ENCODE measurements around the gene CYP2S1.

GRCh38 chr19:41217741-41218140, 24.7 kb downstream of the CYP2S1 start:
- no peak for TF ChIP-seq CTCF (IDR thresholded peaks at IDR 0.05)
- TF ChIP-seq POLR2A (IDR thresholded peaks at IDR 0.05), result no peak

Data from Peyer's patch (tissue), 4 donors.